Dermis blood vessel endothelial cell (primary cell): ENCODE measurements around the gene EFHC1. TPM values are rescaled to one million over a fixed set of nuclear protein-coding genes. Genes with fewer than 3 reads are reported as not detected.

Experiments
- DNase-seq: peaks from one replicate; pipeline ENCODE4 v3.0.0; 2010
- total RNA-seq: library from RNA; depleted of rRNA; stranded (reverse); fragments of >200 nt; gene quantifications from 2 replicates; pipeline ENCODE4 v1.2.3, GENCODE V29; 2014

EFHC1 gene
- total RNA-seq, 1 donor from 2014 or later = 9.9 TPM

DNA sequence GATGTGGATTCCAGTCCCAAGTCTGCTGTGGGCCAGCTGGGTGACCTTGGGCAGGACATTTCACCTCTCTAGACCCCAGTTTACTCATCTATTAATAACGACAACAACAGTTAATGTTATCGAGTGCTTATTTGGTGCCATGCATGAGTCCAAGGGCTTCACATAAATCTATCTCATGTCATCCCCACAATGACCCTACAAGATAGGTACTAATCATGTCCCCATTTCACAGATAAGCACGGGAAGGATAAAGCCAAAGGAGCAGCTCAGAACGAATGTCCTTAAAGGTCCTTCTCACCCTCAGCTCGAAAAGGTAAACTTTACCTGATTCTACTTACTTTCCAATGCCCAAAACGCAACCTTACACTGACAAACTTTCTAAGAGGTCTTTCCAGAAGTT, 121.0 kb downstream of the EFHC1 start:
- no peak for DNase-seq

DNA sequence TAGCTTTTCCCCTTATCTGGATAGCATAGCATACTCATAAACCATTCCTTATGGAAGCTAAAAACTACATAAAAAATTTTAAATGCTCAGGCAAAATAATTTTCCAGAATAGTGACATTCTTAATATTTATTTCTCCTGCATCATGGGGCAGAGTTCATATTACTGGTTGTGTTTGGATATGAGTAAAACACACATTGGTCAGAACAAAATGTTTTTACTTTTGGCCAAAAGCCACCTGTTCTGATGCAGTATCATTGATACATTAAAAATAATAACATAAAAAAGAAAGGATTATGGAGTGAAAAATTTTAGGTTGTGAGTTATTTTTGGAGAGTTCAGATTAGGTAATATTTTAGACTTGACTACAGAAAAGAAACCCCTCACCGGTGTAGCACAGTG, 123.1 kb downstream of the EFHC1 start:
- DNase-seq = no peak

DNA sequence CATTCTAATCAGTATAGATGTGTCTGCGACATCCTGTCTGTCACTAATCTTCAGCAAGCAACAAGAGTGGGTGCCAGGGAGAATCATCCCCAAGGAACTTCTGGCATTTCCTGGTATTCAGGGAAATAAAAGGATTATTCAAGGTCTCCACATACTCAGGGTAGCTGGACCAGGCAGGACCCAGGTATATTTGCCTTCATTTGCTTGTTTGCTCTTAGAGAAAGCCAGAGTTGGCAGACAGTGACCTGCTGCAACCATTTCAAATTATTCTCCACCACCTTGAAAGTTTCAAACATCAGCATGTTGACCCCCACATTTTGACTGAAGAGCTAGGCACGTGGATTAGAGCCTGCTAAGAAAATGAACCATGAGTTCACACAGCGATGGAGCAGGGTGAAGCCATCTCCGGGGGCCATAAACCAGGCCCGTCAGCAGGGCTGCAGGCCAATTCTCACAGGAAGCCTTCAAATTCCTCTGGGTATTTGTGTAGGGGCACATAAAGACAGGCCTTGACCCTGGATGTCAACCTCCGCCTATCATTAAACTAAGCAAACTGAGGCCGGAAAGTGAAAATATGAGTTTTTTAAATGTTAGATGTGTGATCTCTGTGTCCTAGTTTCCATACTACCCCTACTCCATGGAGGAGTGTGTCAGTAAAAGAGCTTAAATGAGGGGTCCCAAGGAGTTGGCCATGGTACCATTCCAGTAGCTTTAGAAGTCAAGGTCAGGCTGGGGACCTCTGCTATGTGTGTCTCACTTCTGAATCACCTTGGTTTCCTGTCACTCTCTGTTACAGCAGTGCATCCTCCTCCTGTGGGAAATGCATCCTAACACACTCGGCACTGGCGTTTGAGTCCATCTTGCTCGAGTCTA, 123.8 kb downstream of the EFHC1 start:
- DNase-seq = peak; percentile 76

DNA sequence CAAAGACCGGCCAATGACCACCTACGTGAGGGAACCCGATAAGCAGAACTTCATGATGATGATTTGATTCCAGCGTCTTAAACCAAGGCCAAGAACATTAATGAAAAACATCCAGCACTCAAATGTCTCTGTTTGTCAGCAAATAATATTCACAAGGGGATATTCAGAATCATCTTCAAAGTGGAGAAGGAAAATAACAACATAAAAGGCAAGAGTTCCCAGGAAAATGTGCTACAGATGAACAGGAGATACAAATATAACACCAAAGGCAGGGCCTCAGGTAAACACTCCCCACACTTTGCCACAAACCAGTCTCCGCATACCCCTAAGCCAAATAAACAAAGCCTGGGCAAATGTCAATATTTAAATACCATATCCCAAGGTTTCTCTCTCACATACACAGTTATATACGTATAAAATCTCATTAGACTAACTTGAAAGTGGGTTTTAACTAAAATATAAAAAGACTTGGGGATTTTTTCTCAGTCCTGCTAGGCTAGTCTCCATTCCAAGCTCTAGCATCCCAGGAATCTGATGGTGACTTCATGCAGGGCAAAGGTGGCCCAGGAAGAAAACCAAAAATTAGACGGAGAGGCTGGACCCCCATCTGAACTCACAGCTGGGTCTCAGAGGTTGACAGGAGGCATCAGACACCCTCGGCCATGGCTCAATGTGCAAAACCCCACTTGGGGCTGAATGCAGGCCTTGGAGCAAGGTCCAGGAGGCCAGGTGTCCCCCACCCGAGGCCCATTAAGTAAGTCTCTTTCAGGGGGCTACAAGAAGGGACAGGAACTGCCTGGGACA, 124.7 kb downstream of the EFHC1 start:
- no peak for DNase-seq

DNA sequence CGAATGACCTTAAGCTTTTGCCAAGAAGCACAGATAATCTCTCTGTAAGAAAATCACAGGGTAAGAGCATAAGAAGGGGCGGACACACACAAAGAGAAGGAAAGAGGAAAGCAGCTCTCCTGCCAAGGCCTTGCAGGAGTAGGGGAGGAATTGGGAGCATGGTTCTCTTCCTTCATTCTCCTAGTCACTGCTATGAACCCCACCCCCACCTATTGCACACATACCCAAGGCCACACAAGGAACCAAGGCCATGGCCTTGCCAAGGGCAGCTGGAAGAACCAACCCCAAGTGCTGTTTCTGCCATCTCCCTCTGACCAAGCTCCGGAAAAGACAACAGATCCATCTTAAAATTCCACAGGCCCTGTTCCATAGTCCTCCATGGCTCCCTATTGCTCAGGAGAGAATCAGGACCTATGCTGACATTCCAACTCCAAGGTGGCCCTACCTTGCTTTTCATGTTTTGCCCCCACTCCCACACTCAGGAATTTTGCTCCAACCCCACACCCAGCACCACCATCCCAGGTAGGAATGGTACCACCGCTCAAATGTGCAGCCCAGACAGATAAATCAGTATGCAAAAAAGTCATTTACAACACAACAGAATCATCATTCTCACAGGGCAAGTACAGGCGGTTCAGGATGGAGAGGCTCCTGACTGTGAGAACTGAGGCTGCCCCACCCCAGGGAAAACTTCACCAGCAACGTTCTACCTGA, 125.4 kb downstream of the EFHC1 start:
- DNase-seq = no peak

DNA sequence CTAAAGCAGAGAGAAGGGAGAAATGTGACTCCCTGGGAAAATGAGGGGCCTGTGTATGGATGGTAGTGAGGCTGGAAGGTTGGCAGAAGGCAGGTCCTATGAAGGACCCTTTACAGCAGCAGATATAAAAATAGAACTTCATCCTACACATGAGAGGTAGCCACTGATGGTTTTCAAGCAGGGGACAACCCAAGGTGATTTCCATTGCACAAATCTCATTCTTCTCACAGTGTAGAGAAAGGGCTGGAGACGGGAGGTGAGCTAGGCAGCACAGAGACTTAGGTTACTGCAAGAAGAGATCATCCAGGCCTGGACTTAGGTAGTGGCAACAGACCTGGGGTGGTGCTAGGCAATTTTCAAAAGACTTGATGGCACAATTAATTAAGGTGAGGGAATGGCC, 126.0 kb downstream of the EFHC1 start:
- DNase-seq = no peak

DNA sequence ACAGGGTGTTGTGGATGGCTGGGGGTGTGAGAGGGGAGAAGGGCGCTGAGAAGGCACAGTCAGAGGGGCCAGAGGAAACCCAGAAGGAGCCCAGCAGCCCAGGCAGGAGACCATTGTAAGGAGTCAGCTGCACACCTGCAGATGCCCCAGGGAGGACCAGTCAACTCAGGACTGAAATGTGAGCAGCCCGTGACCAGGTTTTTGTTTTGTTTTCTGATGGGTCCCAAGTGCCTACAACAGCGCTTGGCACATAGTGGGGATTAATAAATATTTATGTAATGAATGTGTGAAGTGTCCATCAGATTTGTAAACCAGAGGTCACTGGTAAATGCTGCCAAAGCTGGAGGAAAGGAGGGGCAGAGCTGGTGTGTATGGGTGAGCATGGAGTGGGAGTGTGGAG, 126.5 kb downstream of the EFHC1 start:
- no peak for DNase-seq

DNA sequence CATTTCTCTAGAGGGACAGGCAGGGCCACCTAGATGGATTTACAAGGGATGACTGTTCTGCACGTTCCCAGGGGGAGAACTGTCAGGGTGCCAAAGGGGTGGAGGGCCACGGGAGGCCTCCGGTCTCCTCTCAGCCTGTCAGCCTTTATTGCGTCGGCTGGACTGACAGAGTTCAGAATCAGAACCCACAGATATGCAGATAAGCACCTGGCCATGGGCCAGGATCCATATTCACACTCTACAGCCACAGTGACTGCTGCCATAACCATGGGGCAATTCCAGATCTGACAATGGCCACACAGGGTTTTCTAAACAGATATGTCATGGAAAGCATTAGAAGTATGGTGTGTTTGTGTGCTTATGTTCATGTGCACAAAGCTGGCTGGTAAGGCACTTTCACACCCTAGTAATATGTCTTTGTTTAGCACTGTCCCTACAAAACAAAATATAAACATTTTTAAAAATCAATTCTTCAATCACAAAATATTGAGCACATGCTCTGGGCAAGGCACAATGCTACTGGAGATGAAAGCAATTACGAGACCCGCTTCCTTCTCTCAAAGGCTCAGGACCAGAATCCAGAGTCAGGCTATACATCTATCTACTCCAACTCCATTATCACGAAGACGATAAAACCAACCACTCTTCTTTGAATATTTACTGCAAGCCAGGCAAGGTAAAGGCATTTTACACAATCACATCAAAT, 127.7 kb downstream of the EFHC1 start:
- DNase-seq = no peak

DNA sequence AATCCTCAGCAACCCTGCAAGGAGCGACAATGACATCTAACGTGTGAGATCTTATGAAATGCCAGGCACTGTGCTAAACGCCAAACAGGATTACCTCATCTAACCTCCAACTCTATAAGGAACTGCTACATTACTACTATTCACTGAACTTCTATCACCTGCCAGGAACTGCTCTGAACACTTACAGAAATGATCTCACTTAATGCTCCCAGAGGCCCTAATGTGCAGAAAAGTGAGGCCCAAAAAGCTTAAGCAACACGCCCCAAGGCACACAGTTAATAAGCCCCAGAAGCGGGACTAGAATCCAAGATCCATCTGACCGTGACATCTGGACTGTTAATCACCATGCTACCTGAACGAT, 128.2 kb downstream of the EFHC1 start:
- no peak for DNase-seq

DNA sequence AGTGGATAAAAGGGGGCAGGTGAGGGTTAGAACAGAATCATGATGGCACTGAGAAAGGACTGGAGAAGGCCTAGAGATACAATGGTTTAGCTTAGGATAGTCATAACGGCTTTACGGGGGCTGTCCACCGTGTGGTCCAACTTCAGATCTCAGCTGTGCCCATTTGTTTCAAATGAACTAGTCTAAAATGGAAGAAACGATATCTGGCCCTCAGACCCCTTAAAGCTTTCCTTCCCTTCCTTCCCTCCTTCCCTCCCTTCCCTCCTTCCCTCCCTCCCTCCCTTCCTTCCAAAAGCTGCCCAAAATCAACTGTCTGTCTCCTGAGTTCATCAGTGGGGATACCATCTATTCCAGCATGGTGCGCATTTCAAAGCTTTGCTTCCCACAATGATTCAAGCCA, 128.9 kb downstream of the EFHC1 start:
- no peak for DNase-seq

DNA sequence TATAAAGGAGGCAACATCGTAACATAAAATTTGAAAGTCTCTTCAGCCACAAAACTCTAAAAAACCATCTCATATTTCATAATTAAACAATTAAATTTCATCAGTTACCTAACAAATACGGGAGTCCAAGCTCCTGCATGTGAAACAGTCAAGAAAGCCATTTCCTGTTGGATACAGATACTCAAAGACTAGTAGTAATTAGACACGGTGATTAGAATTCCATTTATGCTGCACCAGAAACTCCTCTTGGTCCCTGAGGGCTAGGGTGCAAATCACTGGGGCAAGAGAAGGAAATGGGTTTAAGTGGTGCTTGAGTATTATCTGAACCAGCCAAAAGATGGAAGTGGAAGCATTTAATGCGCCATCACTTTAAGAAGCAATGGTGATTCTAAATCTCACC, 129.3 kb downstream of the EFHC1 start:
- DNase-seq = no peak

DNA sequence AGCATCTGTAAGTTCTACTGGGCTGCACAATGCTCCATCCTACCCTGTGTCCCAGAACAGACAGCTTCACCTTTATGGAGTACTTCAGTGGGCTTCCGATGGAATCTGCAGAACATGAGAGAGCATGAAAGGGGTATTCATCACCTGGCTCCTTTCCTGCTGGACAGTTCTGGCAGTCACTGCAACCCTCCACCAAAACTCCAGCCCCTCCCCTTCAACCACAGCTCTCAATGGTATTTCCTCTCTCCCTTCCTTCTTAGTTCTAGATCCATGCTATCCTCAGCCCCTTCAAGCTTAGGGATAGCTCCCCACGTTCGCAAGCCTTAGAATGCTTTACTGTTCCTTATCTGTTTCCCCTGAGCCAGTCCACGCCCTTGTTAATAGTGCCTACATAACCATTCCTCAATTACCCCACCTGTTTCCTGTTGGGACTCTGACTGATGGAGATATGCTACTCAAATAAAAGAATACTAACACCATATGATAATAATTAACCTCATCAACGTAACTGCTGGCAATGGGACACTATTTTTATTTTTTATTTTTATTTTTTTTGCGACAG, 130.0 kb downstream of the EFHC1 start:
- DNase-seq = peak; percentile 85

DNA sequence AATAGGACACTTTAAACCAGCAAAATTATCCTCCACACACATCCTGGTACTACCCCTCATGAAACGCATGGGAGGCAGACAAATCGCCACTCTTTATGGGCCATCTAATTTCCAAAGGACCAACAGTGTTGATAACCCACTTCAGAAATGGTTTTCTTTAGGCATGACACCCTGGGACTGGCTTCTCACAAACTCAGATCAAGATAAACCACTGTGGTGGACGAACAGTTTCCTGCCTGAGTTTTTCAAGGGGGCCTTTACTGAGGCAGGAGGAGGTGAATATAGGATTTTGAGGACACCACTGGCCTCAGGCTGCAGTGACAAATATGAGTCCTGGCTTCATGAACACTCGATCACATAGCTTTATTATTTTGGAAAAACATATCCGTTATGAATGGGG, 130.7 kb downstream of the EFHC1 start:
- DNase-seq = no peak

DNA sequence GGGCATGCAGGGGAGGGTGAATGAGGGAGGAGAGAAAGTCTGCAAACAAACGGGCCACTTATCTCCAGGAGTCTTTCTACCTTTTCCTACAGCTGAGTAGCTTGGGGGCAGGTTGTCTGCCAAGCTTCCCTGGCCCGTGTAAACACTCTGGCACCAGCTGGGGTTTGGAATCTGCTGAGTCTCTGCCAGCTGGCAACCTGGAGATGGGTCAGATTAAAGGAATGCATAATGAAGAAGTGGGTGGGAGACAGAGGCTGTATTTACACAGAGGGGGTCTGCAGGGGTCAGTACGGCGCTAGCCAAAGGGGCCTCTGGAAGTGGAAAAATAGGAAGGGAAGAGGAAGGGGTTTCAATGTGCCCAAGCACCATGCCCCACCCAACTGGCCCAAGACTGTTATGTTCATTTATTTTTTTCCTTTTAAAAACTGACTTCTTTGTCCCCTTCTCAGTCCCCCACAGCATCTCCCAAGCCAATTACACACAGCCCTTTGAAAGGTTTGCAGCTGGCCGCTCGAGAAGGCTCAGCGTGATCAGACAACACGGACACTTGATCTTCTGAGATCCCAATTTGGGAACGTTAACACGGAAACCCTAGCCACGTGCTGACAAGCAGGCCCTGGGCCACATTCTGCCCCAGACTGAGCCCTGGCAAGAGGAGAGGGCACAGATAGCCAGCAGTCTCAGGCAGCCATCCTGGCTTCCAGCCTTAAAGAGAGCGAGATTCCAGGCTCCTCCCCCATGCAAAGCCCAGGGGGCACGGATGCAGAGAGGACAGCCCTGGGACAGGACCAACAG, 131.5 kb downstream of the EFHC1 start:
- peak; percentile 87 for DNase-seq

DNA sequence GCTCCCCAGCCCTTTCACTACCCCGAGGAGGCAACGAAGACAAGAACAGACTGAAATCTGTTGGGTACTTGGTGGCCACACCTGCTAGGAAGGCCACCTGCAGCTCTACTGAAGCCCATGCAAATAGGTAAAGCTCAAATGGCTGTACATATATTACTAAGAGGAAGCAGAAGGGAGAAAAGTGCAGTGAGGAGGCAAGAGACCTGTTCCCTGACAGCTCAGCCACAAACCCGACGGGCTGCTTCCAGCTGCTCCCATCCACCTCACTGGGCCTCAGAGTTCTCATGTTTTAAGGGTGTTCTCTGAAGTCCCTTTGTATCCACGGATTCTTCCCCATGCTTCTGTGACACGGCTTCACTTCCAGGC, 132.1 kb downstream of the EFHC1 start:
- no peak for DNase-seq

DNA sequence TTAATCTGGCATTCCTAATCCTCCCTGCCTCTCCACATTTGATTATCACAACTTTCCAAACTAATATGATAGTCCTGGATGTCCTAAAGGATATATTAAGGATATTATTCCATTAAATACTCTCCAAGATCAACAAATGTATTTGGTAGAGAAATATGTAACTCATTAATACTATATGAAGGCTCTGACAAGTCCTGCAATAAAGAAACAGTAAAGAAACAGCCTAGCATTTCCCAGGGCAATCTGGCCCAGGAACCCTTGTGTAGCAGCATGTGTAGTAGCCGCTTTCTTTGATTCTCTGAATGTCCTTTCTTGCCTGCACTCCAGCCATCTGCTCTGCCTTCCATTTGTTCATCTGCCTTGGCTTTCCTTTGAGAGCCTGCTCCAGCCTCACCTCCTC, 133.0 kb downstream of the EFHC1 start:
- no peak for DNase-seq

DNA sequence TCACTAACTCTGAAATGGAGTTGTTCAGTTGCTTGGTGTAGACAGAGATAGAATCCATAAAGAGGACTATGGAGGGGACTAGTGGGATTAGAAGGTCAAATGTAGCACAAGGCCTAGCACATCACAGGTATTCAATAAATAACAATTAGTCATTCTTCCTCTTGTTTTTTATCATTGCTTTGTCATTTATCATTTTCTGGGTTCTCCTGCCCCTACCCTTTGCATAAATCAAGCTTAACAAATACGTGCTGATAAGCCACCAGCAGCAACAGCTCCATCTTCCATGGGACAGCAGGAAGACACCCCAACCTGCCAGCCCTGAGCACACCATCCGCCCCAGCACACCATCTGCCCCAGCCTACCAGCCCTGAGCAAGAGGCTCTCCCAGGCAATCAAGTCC, 133.6 kb downstream of the EFHC1 start:
- DNase-seq = no peak

DNA sequence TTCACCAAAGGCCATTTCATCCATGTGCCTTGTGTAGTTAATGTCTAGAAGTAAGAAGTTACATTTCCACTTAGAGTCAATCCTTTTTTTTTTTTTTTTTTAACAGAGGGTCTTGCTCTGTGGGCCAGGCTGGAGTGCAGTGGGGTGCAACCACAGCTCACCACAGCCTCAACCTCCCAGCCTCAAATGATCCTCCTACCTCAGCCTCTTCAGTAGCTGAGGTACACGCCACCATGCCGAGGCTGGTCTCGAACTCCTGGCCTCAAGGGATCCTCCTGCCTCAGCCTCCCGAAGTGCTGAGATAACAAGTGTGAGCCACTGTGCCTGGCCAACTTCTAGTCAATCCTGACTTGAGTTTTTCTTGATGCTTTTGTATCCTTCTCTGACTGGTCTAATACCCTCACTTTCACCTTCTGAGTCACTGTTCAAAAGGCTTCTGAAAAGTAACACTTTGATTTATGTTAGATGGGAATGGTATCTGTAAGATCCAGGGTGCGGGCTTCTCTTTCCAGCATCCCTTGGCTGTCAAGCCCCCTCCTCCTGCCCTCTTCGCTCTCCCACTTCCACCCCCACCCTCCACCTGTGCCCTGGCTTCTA, 134.6 kb downstream of the EFHC1 start:
- DNase-seq = no peak

DNA sequence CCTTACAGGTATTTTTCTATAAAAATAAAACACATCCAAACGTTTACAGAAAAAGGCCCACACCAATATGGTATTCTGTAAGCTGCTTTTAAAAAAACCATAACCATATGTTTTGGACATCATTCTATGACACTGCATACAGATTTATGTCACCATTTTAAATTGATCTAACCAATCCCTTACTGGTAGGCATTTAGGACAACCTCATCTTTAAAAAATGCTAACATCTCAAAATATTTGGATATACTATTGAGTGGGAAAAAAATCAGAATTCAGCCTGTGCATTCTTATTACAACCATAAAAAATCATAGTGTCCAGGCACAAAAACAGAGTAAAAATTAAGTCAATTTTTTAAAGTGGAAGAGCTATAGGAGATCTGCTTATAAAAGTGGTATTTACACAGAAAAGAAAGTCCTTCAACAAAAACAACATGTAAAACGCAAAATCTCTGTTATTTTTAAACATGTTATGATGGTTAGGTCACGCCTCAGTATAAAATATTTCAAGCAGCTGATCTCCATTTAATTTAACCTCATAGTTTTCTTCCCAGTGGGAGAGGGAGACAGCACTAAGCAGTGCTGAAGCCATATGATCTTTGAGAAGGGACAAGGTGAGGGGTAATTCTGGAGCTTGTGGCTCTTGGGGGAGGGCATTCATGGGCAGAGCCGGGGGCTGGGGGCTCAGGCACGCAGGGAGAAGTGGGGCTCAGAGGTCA, 135.5 kb downstream of the EFHC1 start:
- DNase-seq = no peak
